GM12878 (cell line): Measurements from ENCODE around the gene ACTL6B. TPM values are rescaled to one million over a fixed set of nuclear protein-coding genes. Genes with fewer than 3 reads are reported as not detected.

Source experiments
- ATAC-seq: fragments of 200-7000 bp; cut with Tn5 transposase; 3 replicates; pipeline ENCODE4 v1.9.1; 2020; ENCODE audit warnings: mild to moderate bottlenecking, moderate library complexity
- BruUV-seq: library from RNA; stranded (reverse); fragments of 400-500 nt; replicated peaks from 2 replicates; lab custom pipeline; 2021; lab: Mats Ljungman, UMichigan
- CTCF ChIA-PET: fragments of 300-600 bp; sonication (Branson Sonifier 250); formaldehyde crosslinking; extraction: SDS; loops from one replicate; lab custom pipeline; 2021; ENCODE audit warnings: inconsistent platforms; lab: Yijun Ruan, JAX
- POLR2A ChIA-PET: fragments of 350-600 bp; formaldehyde crosslinking; extraction: SDS; loops from one replicate; lab custom pipeline; 2021; ENCODE audit warnings: inconsistent platforms; lab: Charles Lee
- RAD21 ChIA-PET: fragments of 300-600 bp; sonication (Branson Sonifier 250); formaldehyde crosslinking; loops from one replicate; lab custom pipeline; 2023; ENCODE audit warnings: antibody characterized with exemption; ENCODE audit not compliant: unreplicated experiment; lab: Charles Lee
- SMC1A ChIA-PET: fragments of 300-600 bp; sonication (Branson Sonifier 250); formaldehyde crosslinking; loops from one replicate; lab custom pipeline; 2023; ENCODE audit not compliant: unreplicated experiment, uncharacterized antibody; lab: Charles Lee
- DNase-seq: peaks from one replicate; pipeline ENCODE4 v3.0.0-alpha.2; 2011; ENCODE audit warnings: low read depth, low spot score
- FAIRE-seq: peaks from 3 replicates; lab custom pipeline; 2011; peaks lifted over from hg19 to GRCh38; lab: Jason Lieb, UNC
- H2AFZ ChIP-seq: 2 replicates; pipeline ENCODE4 v1.6.0; 2011; ENCODE audit warnings: low read depth, low read length, control low read depth; ENCODE audit not compliant: control insufficient read depth
- H3K27ac ChIP-seq: 2 replicates; pipeline ENCODE4 v1.5.1; 2011; ENCODE audit warnings: control low read depth; ENCODE audit not compliant: control insufficient read depth, insufficient read depth
- H3K27me3 ChIP-seq, 2 experiments: replicated peaks in 1 of 2; 2 replicates each; pipeline versions ENCODE4 v1.6.0 to v1.6.1; 2011; ENCODE audit warnings: low read length in 1 of 2; ENCODE audit not compliant: control insufficient read depth in 2 of 2, insufficient read depth in 2 of 2
- H3K36me3 ChIP-seq, 2 experiments: 2 replicates each; pipeline ENCODE4 v1.5.1; 2011; ENCODE audit warnings: low read length in 1 of 2; ENCODE audit not compliant: control insufficient read depth in 2 of 2, insufficient read depth in 2 of 2
- H3K4me1 ChIP-seq: 2 replicates; pipeline ENCODE4 v1.6.1; 2011; ENCODE audit warnings: mild to moderate bottlenecking, low read length, moderate library complexity, mixed read lengths; ENCODE audit not compliant: control insufficient read depth, insufficient read depth
- H3K4me2 ChIP-seq: 2 replicates; pipeline ENCODE4 v1.6.0; 2011; ENCODE audit warnings: control low read depth; ENCODE audit not compliant: control insufficient read depth, insufficient read depth
- H3K4me3 ChIP-seq: fragments of 200-600 bp; sonication (generic); 2 replicates; pipeline ENCODE4 v1.5.1; 2016
- H3K79me2 ChIP-seq: 2 replicates; pipeline ENCODE4 v1.6.0; 2011; ENCODE audit warnings: low read length; ENCODE audit not compliant: control insufficient read depth, insufficient read depth
- H3K9ac ChIP-seq: 2 replicates; pipeline ENCODE4 v1.8.0; 2011; ENCODE audit warnings: low read length, control low read depth, mixed read lengths; ENCODE audit not compliant: control insufficient read depth, insufficient read depth
- H3K9me3 ChIP-seq: replicated peaks from 3 replicates; pipeline ENCODE4 v1.5.1; 2011; ENCODE audit warnings: mild to moderate bottlenecking, low read length; ENCODE audit not compliant: control insufficient read depth, insufficient read depth
- H4K20me1 ChIP-seq: 2 replicates; pipeline ENCODE4 v1.6.0; 2011; ENCODE audit not compliant: control insufficient read depth, insufficient read depth
- CHD2 ChIP-seq: IDR thresholded peaks from 2 replicates; pipeline ENCODE4 v1.6.1; 2011; ENCODE audit warnings: low read depth, low read length, improper control_type of control experiment, borderline replicate concordance
- CREB1 ChIP-seq: IDR thresholded peaks from 2 replicates; pipeline ENCODE4 v1.6.1; 2012; ENCODE audit warnings: low read depth, mild to moderate bottlenecking, inconsistent platforms
- EGR1 ChIP-seq, 2 experiments: IDR thresholded peaks; 1 replicate in 1 of 2; 2 replicates in 1 of 2; pipeline ENCODE4 v1.6.1; 2011 to 2012; ENCODE audit warnings: low read depth in 2 of 2, low read length in 2 of 2, borderline replicate concordance in 1 of 2, mild to moderate bottlenecking in 1 of 2, moderate library complexity in 1 of 2
- GATAD2B ChIP-seq: fragments of 450-650 bp; conservative IDR thresholded peaks from 2 replicates; pipeline ENCODE4 v1.6.1; 2017; ENCODE audit warnings: low read depth, mild to moderate bottlenecking, moderate library complexity
- JUND ChIP-seq: IDR thresholded peaks from 2 replicates; pipeline ENCODE4 v1.6.1; 2012; ENCODE audit warnings: low read depth, mild to moderate bottlenecking, low read length, improper control_type of control experiment, moderate library complexity
- NR2F1 ChIP-seq: fragments of 450-650 bp; conservative IDR thresholded peaks from 2 replicates; pipeline ENCODE4 v1.6.1; 2017; ENCODE audit warnings: mild to moderate bottlenecking
- RELA ChIP-seq: fragments of 450-650 bp; IDR thresholded peaks from 2 replicates; pipeline ENCODE4 v1.8.0; 2014; ENCODE audit warnings: borderline replicate concordance; ENCODE audit not compliant: partially characterized antibody
- SIN3A ChIP-seq: IDR thresholded peaks from 2 replicates; pipeline ENCODE4 v1.6.1; 2012; ENCODE audit warnings: low read depth, low read length, improper control_type of control experiment
- SUPT20H ChIP-seq: IDR thresholded peaks from 2 replicates; pipeline ENCODE4 v1.6.1; 2011; ENCODE audit warnings: low read depth, mild to moderate bottlenecking, low read length, moderate library complexity, borderline replicate concordance; ENCODE audit not compliant: control insufficient read depth
- WGBS: methylation state at CpG from one replicate; pipeline ENCODE4 v1.1.6; 2016; ENCODE audit warnings: low lambda C conversion rate; ENCODE audit not compliant: insufficient replicate concordance, insufficient coverage; ENCODE audit errors: missing lambda C conversion rate; 5-methylcytosine and 5-hydroxymethylcytosine counted together
- in situ Hi-C: fragments of 300-500 bp; cut with MboI; formaldehyde crosslinking; loops from 9 replicates; pipeline ENCODE4 v1.14.3; 2018; ENCODE audit warnings: mixed read lengths
- intact Hi-C: fragments of 100-400 bp; cut with micrococcal nuclease; formaldehyde crosslinking; loops from one replicate; pipeline ENCODE4 v1.14.2; 2022; ENCODE audit not compliant: unreplicated experiment
- polyA plus RNA-seq, 11 experiments: library from polyadenylated mRNA; depleted of rRNA in 4 of 11; unstranded in 6 of 11; stranded (reverse) in 5 of 11; fragments of >200 nt; fragmentation: Nextera tagmentation in 4 of 11; fragmentation: Illumina TruSeq in 1 of 11; extraction: Ambion mirVana in 4 of 11; extraction: Trizol in 1 of 11; gene quantifications; 1 replicate in 1 of 11; 2 replicates in 10 of 11; pipeline versions ENCODE4 v1.2.1 to v1.2.3, GENCODE V29; 2011 to 2016; ENCODE audit warnings: inconsistent platforms in 2 of 11, missing spikeins in 2 of 11, low read depth in 1 of 11
- total RNA-seq, 4 experiments: library from RNA; depleted of rRNA in 3 of 4; stranded (reverse); fragments of >200 nt in 3 of 4; fragmentation: Illumina TruSeq in 1 of 4; extraction: Trizol in 1 of 4; gene quantifications; 2 replicates each; pipeline versions ENCODE4 v1.2.1 to v1.2.3, GENCODE V29; 2013 to 2021
- TF ChIP-seq, protein P1 (sequence below): fragments of 450-650 bp; IDR thresholded peaks from 2 replicates; pipeline ENCODE4 v1.6.1; 2018; ENCODE audit warnings: mild to moderate bottlenecking, low read depth, moderate library complexity; ENCODE audit not compliant: partially characterized antibody
- TF ChIP-seq, protein P2 (sequence below): IDR thresholded peaks from 2 replicates; pipeline ENCODE4 v1.6.1; 2011; ENCODE audit warnings: borderline replicate concordance, low read depth, mild to moderate bottlenecking, moderate library complexity, low read length; ENCODE audit not compliant: insufficient read depth, poor library complexity, severe bottlenecking
- TF ChIP-seq, protein P3 (sequence below): fragments of 450-650 bp; conservative IDR thresholded peaks from 2 replicates; pipeline ENCODE4 v1.6.1; 2017; ENCODE audit warnings: mild to moderate bottlenecking, moderate library complexity
- TF ChIP-seq, protein P4 (sequence below): IDR thresholded peaks from 2 replicates; pipeline ENCODE4 v1.6.1; 2011; ENCODE audit warnings: low read depth, mild to moderate bottlenecking, low read length, moderate library complexity, borderline replicate concordance; ENCODE audit errors: extremely low read depth

Gene ACTL6B
- total and polyA plus RNA-seq, 10 of the 15 experiments (the other 5 are each of a cell fraction or from before 2014, with no cell fraction given): not detected

DNA sequence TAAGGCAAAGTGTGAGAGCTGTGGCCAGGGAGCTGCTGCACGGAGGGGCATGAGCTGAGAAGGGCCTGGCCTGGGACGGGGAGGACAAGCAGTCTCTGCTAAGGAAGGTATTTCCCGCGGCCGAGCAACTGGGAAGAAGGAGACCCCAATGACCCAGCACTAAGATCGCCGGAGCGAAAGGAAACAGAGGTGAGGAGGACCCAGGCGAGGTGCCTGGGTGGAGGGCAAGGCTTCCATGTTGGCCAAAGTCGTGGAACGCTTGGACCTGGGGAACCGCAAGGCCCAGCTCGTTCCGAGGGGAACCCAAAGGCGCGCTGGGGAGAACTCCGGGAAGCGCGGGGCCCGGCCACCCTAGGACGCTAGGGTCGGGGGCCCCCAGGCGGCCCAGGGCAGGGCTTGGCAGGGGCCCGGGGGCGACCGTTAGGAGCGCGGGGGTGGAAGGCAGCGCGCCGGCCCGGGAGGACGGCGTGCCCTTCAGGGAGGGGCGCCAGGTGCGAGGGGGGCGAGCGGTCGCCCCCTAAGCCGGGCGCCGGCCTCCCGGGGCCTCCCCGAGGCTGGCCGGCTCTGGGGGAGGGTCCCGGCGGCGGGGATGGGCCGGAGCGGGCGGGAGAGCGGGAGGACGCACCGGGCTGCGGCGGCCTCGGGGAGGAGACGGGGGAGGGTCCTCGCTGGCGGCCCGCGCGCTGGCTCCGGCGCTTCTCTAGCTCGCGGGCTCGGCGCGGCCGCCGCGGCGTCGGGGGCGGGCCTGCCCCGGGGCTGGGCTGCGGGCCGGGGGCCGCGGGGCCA is 37.3 kb upstream of the ACTL6B start:
- Histone ChIP-seq H3K27ac (peak overlapping the region; percentile 74), H4K20me1 (no peaks in the 10 kb centered on the region), H3K27me3 (no peaks in the 10 kb centered on the region), H3K4me1 (peaks cover 41% of the 10 kb centered on the region), H3K36me3 (peaks cover 0 to under 1% of the 10 kb centered on the region in 2 experiments; a peak in 3 of 4 replicates), H2AFZ (no peak overlapping the region), H3K9ac (peak overlapping the region; percentile 81), H3K79me2 (peaks cover 49% of the 10 kb centered on the region), H3K4me2 (peak overlapping the region; percentile 87), H3K9me3 (no peaks in the 10 kb centered on the region), H3K4me3 (peak overlapping the region; percentile 95)
- ATAC-seq (no peak; the same call in 2 of the 3 replicates), FAIRE-seq (no peak), DNase-seq (no peak)
- BruUV-seq: no TSS peak
- in situ Hi-C loops (loop anchor here (25.0 kb wide), 1 partner anchor 231 kb away; the partner anchor contains the start of gene SPACDR), intact Hi-C loops (loop anchor here (5.0 to 10.0 kb wide), 3 partner anchors 61 to 219 kb away; partner anchors contain the start of gene TSC22D4)
- WGBS: 1% methylated on average over 42 of the region's 81 CpGs
- RAD21 ChIA-PET: interaction anchor here (0.7 to 5.8 kb wide), 10 partner anchors 12 to 160 kb away, joined by 3 to 56 read pairs (median 4); partner anchors contain the start of genes FBXO24, MOSPD3 and POP7
- SMC1A ChIA-PET: interaction anchor here (0.6 to 5.0 kb wide), 11 partner anchors 12 to 224 kb away, joined by 3 to 28 read pairs (median 4); partner anchors contain the start of genes MOSPD3 and POP7
- CTCF ChIA-PET: interaction anchor here (0.7 to 8.6 kb wide), 22 partner anchors 12 to 545 kb away, joined by 3 to 134 read pairs (median 4); partner anchors contain the start of genes FBXO24, GNB2, LAMTOR4 and LRCH4
- POLR2A ChIA-PET: interaction anchor here (0.6 to 3.3 kb wide), 5 partner anchors 12 to 134 kb away, joined by 3 to 26 read pairs (median 5); partner anchors contain the start of genes FBXO24, LRCH4, MOSPD3 and POP7
- TF ChIP-seq JUND (no peak), SUPT20H (no peak), RELA (no peak), SIN3A (0 out of 2 replicates have a peak, but pooled peaks have one; percentile 0), GATAD2B (peak; percentile 52; the same call in 1 of the 2 replicates), NR2F1 (0 out of 2 replicates have a peak, but pooled peaks have one; percentile 28), CREB1 (no peak), EGR1 (IDR thresholded peaks at IDR 0.05; ENCODE audit: borderline replicate concordance in 1 of 2, low read depth in 2 of 2, low read length in 2 of 2) (peak in 1 of 2 experiments; percentile 53; a peak in 1 of 3 replicates), CHD2 (no peak)
- TF ChIP-seq, protein P1, sequence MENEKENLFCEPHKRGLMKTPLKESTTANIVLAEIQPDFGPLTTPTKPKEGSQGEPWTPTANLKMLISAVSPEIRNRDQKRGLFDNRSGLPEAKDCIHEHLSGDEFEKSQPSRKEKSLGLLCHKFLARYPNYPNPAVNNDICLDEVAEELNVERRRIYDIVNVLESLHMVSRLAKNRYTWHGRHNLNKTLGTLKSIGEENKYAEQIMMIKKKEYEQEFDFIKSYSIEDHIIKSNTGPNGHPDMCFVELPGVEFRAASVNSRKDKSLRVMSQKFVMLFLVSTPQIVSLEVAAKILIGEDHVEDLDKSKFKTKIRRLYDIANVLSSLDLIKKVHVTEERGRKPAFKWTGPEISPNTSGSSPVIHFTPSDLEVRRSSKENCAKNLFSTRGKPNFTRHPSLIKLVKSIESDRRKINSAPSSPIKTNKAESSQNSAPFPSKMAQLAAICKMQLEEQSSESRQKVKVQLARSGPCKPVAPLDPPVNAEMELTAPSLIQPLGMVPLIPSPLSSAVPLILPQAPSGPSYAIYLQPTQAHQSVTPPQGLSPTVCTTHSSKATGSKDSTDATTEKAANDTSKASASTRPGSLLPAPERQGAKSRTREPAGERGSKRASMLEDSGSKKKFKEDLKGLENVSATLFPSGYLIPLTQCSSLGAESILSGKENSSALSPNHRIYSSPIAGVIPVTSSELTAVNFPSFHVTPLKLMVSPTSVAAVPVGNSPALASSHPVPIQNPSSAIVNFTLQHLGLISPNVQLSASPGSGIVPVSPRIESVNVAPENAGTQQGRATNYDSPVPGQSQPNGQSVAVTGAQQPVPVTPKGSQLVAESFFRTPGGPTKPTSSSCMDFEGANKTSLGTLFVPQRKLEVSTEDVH: no peak
- TF ChIP-seq, protein P2, sequence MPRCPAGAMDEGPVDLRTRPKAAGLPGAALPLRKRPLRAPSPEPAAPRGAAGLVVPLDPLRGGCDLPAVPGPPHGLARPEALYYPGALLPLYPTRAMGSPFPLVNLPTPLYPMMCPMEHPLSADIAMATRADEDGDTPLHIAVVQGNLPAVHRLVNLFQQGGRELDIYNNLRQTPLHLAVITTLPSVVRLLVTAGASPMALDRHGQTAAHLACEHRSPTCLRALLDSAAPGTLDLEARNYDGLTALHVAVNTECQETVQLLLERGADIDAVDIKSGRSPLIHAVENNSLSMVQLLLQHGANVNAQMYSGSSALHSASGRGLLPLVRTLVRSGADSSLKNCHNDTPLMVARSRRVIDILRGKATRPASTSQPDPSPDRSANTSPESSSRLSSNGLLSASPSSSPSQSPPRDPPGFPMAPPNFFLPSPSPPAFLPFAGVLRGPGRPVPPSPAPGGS: no peak
- TF ChIP-seq, protein P3, sequence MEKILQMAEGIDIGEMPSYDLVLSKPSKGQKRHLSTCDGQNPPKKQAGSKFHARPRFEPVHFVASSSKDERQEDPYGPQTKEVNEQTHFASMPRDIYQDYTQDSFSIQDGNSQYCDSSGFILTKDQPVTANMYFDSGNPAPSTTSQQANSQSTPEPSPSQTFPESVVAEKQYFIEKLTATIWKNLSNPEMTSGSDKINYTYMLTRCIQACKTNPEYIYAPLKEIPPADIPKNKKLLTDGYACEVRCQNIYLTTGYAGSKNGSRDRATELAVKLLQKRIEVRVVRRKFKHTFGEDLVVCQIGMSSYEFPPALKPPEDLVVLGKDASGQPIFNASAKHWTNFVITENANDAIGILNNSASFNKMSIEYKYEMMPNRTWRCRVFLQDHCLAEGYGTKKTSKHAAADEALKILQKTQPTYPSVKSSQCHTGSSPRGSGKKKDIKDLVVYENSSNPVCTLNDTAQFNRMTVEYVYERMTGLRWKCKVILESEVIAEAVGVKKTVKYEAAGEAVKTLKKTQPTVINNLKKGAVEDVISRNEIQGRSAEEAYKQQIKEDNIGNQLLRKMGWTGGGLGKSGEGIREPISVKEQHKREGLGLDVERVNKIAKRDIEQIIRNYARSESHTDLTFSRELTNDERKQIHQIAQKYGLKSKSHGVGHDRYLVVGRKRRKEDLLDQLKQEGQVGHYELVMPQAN: peak; percentile 46; the same call in 1 of the 2 replicates
- TF ChIP-seq, protein P4, sequence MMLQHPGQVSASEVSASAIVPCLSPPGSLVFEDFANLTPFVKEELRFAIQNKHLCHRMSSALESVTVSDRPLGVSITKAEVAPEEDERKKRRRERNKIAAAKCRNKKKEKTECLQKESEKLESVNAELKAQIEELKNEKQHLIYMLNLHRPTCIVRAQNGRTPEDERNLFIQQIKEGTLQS: no peak
